Stimulated activated CD8-positive, alpha-beta memory T cell treated with anti-CD3 and anti-CD28 coated beads, Interleukin-15, amount 100 ng/mL, for 4 hours (primary cell): ENCODE results near the gene TICAM2.

Experiments used
- DNase-seq, 2 donors: peaks; one replicate each; pipeline ENCODE4 v3.0.0-alpha.2; 2020; ENCODE audit warnings: low read depth in 2 of 2

TICAM2 gene

GRCh38 chr5:115607935-115608334, 5.7 kb upstream of the TICAM2 start:
- no peak for DNase-seq

- no peak for DNase-seq
Measured at GRCh38 chr5:115605436-115605835, 3.2 kb upstream of the TICAM2 start.

GRCh38 chr5:115602591-115603125, 379 bp upstream of the TICAM2 start:
- no peak for DNase-seq

- no peak for DNase-seq
Measured at GRCh38 chr5:115600766-115601165, 1.5 kb downstream of the TICAM2 start.

- no peak for DNase-seq
Measured at GRCh38 chr5:115599924-115600323, 2.4 kb downstream of the TICAM2 start.

- no peak for DNase-seq
Measured at GRCh38 chr5:115599502-115599901, 2.8 kb downstream of the TICAM2 start.

- no peak for DNase-seq
Measured at GRCh38 chr5:115594128-115595047, 7.9 kb downstream of the TICAM2 start.

- no peak for DNase-seq
Measured at GRCh38 chr5:115589043-115589442, 13.2 kb downstream of the TICAM2 start.

- no peak for DNase-seq
Measured at GRCh38 chr5:115588640-115589039, 13.6 kb downstream of the TICAM2 start.

GRCh38 chr5:115586525-115587146, 15.6 kb downstream of the TICAM2 start:
- no peak for DNase-seq

GRCh38 chr5:115585265-115585664, 17.0 kb downstream of the TICAM2 start:
- DNase-seq = no peak

GRCh38 chr5:115584501-115584900, 17.8 kb downstream of the TICAM2 start:
- DNase-seq = no peak

- DNase-seq = no peak
Measured at GRCh38 chr5:115583474-115583873, 18.8 kb downstream of the TICAM2 start.

- no peak for DNase-seq
Measured at GRCh38 chr5:115580941-115581340, 21.3 kb downstream of the TICAM2 start.

GRCh38 chr5:115579747-115580173, 22.5 kb downstream of the TICAM2 start:
- DNase-seq = no peak

GRCh38 chr5:115579216-115579615, 23.1 kb downstream of the TICAM2 start:
- DNase-seq = no peak

GRCh38 chr5:115578657-115579056, 23.6 kb downstream of the TICAM2 start:
- DNase-seq = no peak

- no peak for DNase-seq
Measured at GRCh38 chr5:115577741-115578140, 24.5 kb downstream of the TICAM2 start.

GRCh38 chr5:115577329-115577728, 24.9 kb downstream of the TICAM2 start:
- no peak for DNase-seq

- no peak for DNase-seq
Measured at GRCh38 chr5:115575167-115576070, 26.9 kb downstream of the TICAM2 start.

GRCh38 chr5:115573133-115573532, 29.1 kb downstream of the TICAM2 start:
- no peak for DNase-seq

GRCh38 chr5:115571441-115571878, 30.8 kb downstream of the TICAM2 start:
- DNase-seq = no peak
